ENCODE measurements around the gene ZNF503. TPM values are rescaled to one million over a fixed set of nuclear protein-coding genes. Genes with fewer than 3 reads are reported as not detected.

ZNF503 gene
- total and polyA plus RNA-seq, 2 experiments from 2014 or later = 0.21 TPM; not detected in 1

GRCh38 chr10:75439811-75440210 is 38.2 kb upstream of the ZNF503 start (continued):
- no peak for TF ChIP-seq CREB1 (CRISPR knock-in tag; IDR thresholded peaks at IDR 0.05; ENCODE audit: low read depth)
- TF ChIP-seq, protein P1, sequence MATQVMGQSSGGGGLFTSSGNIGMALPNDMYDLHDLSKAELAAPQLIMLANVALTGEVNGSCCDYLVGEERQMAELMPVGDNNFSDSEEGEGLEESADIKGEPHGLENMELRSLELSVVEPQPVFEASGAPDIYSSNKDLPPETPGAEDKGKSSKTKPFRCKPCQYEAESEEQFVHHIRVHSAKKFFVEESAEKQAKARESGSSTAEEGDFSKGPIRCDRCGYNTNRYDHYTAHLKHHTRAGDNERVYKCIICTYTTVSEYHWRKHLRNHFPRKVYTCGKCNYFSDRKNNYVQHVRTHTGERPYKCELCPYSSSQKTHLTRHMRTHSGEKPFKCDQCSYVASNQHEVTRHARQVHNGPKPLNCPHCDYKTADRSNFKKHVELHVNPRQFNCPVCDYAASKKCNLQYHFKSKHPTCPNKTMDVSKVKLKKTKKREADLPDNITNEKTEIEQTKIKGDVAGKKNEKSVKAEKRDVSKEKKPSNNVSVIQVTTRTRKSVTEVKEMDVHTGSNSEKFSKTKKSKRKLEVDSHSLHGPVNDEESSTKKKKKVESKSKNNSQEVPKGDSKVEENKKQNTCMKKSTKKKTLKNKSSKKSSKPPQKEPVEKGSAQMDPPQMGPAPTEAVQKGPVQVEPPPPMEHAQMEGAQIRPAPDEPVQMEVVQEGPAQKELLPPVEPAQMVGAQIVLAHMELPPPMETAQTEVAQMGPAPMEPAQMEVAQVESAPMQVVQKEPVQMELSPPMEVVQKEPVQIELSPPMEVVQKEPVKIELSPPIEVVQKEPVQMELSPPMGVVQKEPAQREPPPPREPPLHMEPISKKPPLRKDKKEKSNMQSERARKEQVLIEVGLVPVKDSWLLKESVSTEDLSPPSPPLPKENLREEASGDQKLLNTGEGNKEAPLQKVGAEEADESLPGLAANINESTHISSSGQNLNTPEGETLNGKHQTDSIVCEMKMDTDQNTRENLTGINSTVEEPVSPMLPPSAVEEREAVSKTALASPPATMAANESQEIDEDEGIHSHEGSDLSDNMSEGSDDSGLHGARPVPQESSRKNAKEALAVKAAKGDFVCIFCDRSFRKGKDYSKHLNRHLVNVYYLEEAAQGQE (IDR thresholded peaks at IDR 0.05; ENCODE audit: unreplicated experiment) = no peak
- TF ChIP-seq STAT1 (IDR thresholded peaks at IDR 0.05; ENCODE audit: unreplicated experiment) = no peak
- no peak for TF ChIP-seq EZH2 (IDR thresholded peaks at IDR 0.05; ENCODE audit: low read depth, unreplicated experiment)
- no peak for TF ChIP-seq ZNF114 (CRISPR knock-in tag; IDR thresholded peaks at IDR 0.05)
- no peak for TF ChIP-seq POLR2AphosphoS5 (IDR thresholded peaks at IDR 0.05; ENCODE audit: low read depth)
- no peak for TF ChIP-seq JUNB (IDR thresholded peaks at IDR 0.05; ENCODE audit: unreplicated experiment)
- no peak for TF ChIP-seq NANOG (IDR thresholded peaks at IDR 0.05; ENCODE audit: borderline replicate concordance)

DNA sequence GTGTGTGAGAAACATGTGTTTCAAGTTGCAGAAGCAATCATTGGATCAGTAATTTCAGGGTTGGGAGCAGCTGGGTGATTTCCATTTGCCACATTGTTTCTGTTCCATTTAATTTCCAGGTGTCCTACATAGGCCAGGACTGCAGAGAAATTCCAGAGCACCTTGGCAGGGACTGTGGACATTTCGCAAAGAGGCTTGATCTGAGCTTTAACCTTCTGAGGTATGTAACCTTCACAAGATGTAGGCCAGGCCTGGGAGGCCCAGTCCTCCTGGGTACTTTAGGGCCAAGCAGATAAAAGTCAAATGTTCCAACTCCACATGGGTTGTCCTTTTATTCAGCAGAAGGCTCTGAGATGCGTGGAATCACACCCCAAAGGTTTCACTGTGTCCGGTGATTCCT is 36.7 kb upstream of the ZNF503 start:
- Histone ChIP-seq H3K4me3 (no peak overlapping the region), H4K20me1 (replicated peaks; ENCODE audit: insufficient read depth) (0 out of 2 replicates have a peak, but pooled peaks cover 6% of the 10 kb centered on the region), H3K27ac (ENCODE audit: low read depth) (no peak overlapping the region), H3K9me2 (ENCODE audit: insufficient read depth) (no peaks in the 10 kb centered on the region), H2AFZ (no peak overlapping the region), H3K27me3 (ENCODE audit: insufficient read depth) (peaks cover 67% of the 10 kb centered on the region), H3K79me2 (replicated peaks; ENCODE audit: insufficient read depth) (no peaks in the 10 kb centered on the region), H3F3A (replicated peaks; ENCODE audit: low read depth) (no peaks in the 10 kb centered on the region; the same call in 1 of the 2 replicates), H3K4me2 (peak overlapping the region; percentile 57; the same call in 1 of the 2 replicates), H3K36me3 (ENCODE audit: insufficient read depth) (no peaks in the 10 kb centered on the region), H3K4me1 (ENCODE audit: insufficient read depth) (peaks cover 18% of the 10 kb centered on the region)
- Mint-ChIP-seq H3K4me3 (no peak overlapping the region), H3K4me1 (peaks cover 15% of the 10 kb centered on the region; the same call in 2 of the 3 replicates), H3K27me3 (ENCODE audit: insufficient read depth, low read depth, poor library complexity) (peaks cover 48% of the 10 kb centered on the region), H3K36me3 (ENCODE audit: low read depth) (no peaks in the 10 kb centered on the region; the same call in 2 of the 3 replicates), H3K9me3 (peaks cover 4% of the 10 kb centered on the region; the same call in 2 of the 3 replicates), H3K27ac (no peak overlapping the region)
- no peak for DNase-seq (ENCODE audit: low spot score)
- ATAC-seq = no peak
- TF ChIP-seq NANOG (IDR thresholded peaks at IDR 0.05; ENCODE audit: borderline replicate concordance) (no peak), CTCF (conservative IDR thresholded peaks at IDR 0.05; ENCODE audit: low read depth in 2 of 2) (no peak), ZNF114 (CRISPR knock-in tag; IDR thresholded peaks at IDR 0.05) (no peak), POLR2AphosphoS5 (IDR thresholded peaks at IDR 0.05; ENCODE audit: low read depth) (no peak), JUNB (IDR thresholded peaks at IDR 0.05; ENCODE audit: unreplicated experiment) (no peak), EZH2 (IDR thresholded peaks at IDR 0.05; ENCODE audit: low read depth, unreplicated experiment) (no peak), ZNF331 (CRISPR knock-in tag; IDR thresholded peaks at IDR 0.05; ENCODE audit: low read depth) (no peak), ETS1 (IDR thresholded peaks at IDR 0.05) (no peak), STAT1 (IDR thresholded peaks at IDR 0.05; ENCODE audit: unreplicated experiment) (no peak)
- TF ChIP-seq, protein P1 (IDR thresholded peaks at IDR 0.05; ENCODE audit: unreplicated experiment) = no peak
